ENCODE results near the gene RASGRP1. TPM values are rescaled to one million over a fixed set of nuclear protein-coding genes. Genes with fewer than 3 reads are reported as not detected.

RASGRP1 gene
- total RNA-seq, 1 donor from 2014 or later: 1.6 TPM

GRCh38 chr15:38517312-38517975 lies 47.2 kb downstream of the RASGRP1 start:
- Mint-ChIP-seq H3K36me3 (ENCODE audit: low read depth) (no peaks in the 10 kb centered on the region), H3K27ac (ENCODE audit: unreplicated experiment) (no peak overlapping the region), H3K9me3 (no peaks in the 10 kb centered on the region), H3K4me3 (no peak overlapping the region), H3K4me1 (peaks cover 13% of the 10 kb centered on the region), H3K27me3 (ENCODE audit: low read depth) (no peaks in the 10 kb centered on the region)
- DNase-seq (ENCODE audit: low read depth, low spot score): no peak
- TF ChIP-seq CTCF (conservative IDR thresholded peaks at IDR 0.05): no peak

DNA sequence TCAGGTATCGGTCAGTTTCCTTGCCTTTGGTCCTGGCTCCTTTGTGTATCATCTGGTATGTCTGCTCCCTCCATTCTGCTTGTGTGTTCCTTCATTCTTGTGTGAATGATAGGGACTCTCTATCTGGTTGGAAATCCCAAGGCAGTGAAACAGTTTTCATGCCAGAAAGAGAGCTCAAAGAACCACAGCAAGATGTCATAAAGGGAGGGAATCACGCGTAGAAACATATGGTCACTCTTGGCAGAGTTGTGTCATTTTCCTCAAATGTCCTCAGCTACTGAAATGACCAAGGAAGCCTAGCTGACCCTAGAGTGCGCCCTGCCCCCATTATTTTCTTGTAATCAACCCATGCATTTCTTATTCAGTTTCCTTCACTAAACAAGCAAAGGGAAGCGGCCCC lies 48.0 kb downstream of the RASGRP1 start:
- H3K36me3 Mint-ChIP-seq (ENCODE audit: low read depth): no peaks in the 10 kb centered on the region
- TF ChIP-seq CTCF (conservative IDR thresholded peaks at IDR 0.05): no peak
- H3K9me3 Mint-ChIP-seq: no peaks in the 10 kb centered on the region
- no peaks in the 10 kb centered on the region for H3K27me3 Mint-ChIP-seq (ENCODE audit: low read depth)
- DNase-seq (ENCODE audit: low read depth, low spot score): no peak
- no peak overlapping the region for H3K4me3 Mint-ChIP-seq
- H3K27ac Mint-ChIP-seq (ENCODE audit: unreplicated experiment): no peak overlapping the region
- peaks cover 13% of the 10 kb centered on the region for H3K4me1 Mint-ChIP-seq

DNA sequence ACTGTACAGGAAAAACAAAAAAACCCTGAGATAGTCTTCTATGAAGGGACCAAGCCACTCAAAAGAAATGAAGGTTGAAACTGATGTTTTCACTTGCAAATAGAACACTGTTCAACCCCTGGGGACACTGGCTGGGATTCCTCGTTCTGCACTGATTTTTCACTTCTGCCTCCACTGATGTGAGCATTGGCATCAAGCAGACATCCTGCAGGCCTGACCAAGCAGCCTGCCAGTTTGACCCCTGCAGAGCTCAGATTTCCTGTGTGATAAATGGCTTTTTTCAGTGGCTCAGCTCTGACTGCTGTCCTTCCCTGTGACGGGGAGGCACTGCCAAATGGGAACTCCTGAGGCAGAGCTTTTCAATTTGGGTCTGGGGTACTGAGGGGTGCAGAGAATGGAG lies 50.0 kb downstream of the RASGRP1 start:
- no peaks in the 10 kb centered on the region for H3K27me3 Mint-ChIP-seq (ENCODE audit: low read depth)
- no peak for TF ChIP-seq CTCF (conservative IDR thresholded peaks at IDR 0.05)
- no peak for DNase-seq (ENCODE audit: low read depth, low spot score)
- peaks cover 13% of the 10 kb centered on the region for H3K4me1 Mint-ChIP-seq
- no peak overlapping the region for H3K27ac Mint-ChIP-seq (ENCODE audit: unreplicated experiment)
- no peak overlapping the region for H3K4me3 Mint-ChIP-seq
- H3K9me3 Mint-ChIP-seq: no peaks in the 10 kb centered on the region
- no peaks in the 10 kb centered on the region for H3K36me3 Mint-ChIP-seq (ENCODE audit: low read depth)

GRCh38 chr15:38512901-38513300 lies 51.7 kb downstream of the RASGRP1 start:
- Mint-ChIP-seq H3K36me3 (ENCODE audit: low read depth) (no peaks in the 10 kb centered on the region), H3K4me1 (peaks cover 18% of the 10 kb centered on the region), H3K4me3 (no peak overlapping the region), H3K27me3 (ENCODE audit: low read depth) (no peaks in the 10 kb centered on the region), H3K27ac (ENCODE audit: unreplicated experiment) (no peak overlapping the region), H3K9me3 (no peaks in the 10 kb centered on the region)
- DNase-seq (ENCODE audit: low read depth, low spot score): no peak
- no peak for TF ChIP-seq CTCF (conservative IDR thresholded peaks at IDR 0.05)

GRCh38 chr15:38509152-38509551 lies 55.5 kb downstream of the RASGRP1 start:
- DNase-seq (ENCODE audit: low read depth, low spot score): no peak
- H3K36me3 Mint-ChIP-seq (ENCODE audit: low read depth): no peaks in the 10 kb centered on the region
- H3K27me3 Mint-ChIP-seq (ENCODE audit: low read depth): no peaks in the 10 kb centered on the region
- H3K4me3 Mint-ChIP-seq: no peak overlapping the region
- no peaks in the 10 kb centered on the region for H3K9me3 Mint-ChIP-seq
- H3K27ac Mint-ChIP-seq (ENCODE audit: unreplicated experiment): no peak overlapping the region
- no peak for TF ChIP-seq CTCF (conservative IDR thresholded peaks at IDR 0.05)
- peaks cover 5% of the 10 kb centered on the region for H3K4me1 Mint-ChIP-seq
